IMR-90 (cell line): ENCODE measurements around the gene HNRNPR. TPM values are rescaled to one million over a fixed set of nuclear protein-coding genes. Genes with fewer than 3 reads are reported as not detected.
"Not testable (repeated sequence)": the region's sequence is repeated elsewhere in the genome, so short reads cannot be mapped to it uniquely, and the experiment has no call there.

Source experiments
- ATAC-seq: fragments of 200-7000 bp; cut with Tn5 transposase; 2 replicates; pipeline ENCODE4 v1.9.1; 2020; ENCODE audit warnings: low read depth, mild to moderate bottlenecking, moderate library complexity
- BruUV-seq: library from RNA; stranded (reverse); fragments of 400-500 nt; replicated peaks from 2 replicates; lab custom pipeline; 2021; lab: Mats Ljungman, UMichigan
- CTCF ChIA-PET: fragments of 300-600 bp; formaldehyde crosslinking; extraction: SDS; loops from one replicate; lab custom pipeline; 2021; ENCODE audit warnings: antibody characterized with exemption; lab: Yijun Ruan, JAX
- POLR2A ChIA-PET: fragments of 300-600 bp; sonication (Branson Sonifier 250); formaldehyde crosslinking; loops from one replicate; lab custom pipeline; 2022; ENCODE audit warnings: antibody characterized with exemption; ENCODE audit not compliant: unreplicated experiment; lab: Charles Lee
- DNase-seq: peaks from one replicate; pipeline ENCODE4 v3.0.0; 2013
- H2AFZ ChIP-seq: replicated peaks from 2 replicates; pipeline ENCODE3; 2013; ENCODE audit warnings: low read length, mild to moderate bottlenecking; ENCODE audit not compliant: poor library complexity
- H2AK5ac ChIP-seq: 2 replicates; pipeline ENCODE4 v1.6.1; 2013; ENCODE audit warnings: low read depth, low read length, inconsistent platforms
- H2AK9ac ChIP-seq: replicated peaks from 2 replicates; pipeline ENCODE3; 2013; ENCODE audit warnings: mild to moderate bottlenecking, low read depth, low read length, moderate library complexity; ENCODE audit not compliant: poor library complexity
- H2BK120ac ChIP-seq: 2 replicates; pipeline ENCODE4 v1.6.1; 2013; ENCODE audit warnings: low read depth, low read length, inconsistent platforms
- H2BK15ac ChIP-seq: 3 replicates; pipeline ENCODE4 v1.6.1; 2013; ENCODE audit warnings: low read depth, low read length, inconsistent platforms
- H2BK20ac ChIP-seq: 2 replicates; pipeline ENCODE4 v1.6.1; 2013; ENCODE audit warnings: low read depth, mild to moderate bottlenecking, inconsistent platforms, low read length, moderate library complexity
- H2BK5ac ChIP-seq: 2 replicates; pipeline ENCODE4 v1.6.1; 2013; ENCODE audit warnings: mild to moderate bottlenecking, low read depth, low read length, inconsistent platforms; ENCODE audit not compliant: poor library complexity, severe bottlenecking
- H3K14ac ChIP-seq: replicated peaks from 2 replicates; pipeline ENCODE4 v1.6.1; 2013; ENCODE audit warnings: low read depth, low read length, inconsistent platforms
- H3K18ac ChIP-seq: 2 replicates; pipeline ENCODE4 v1.6.1; 2013; ENCODE audit warnings: low read depth, low read length, control low read depth
- H3K23ac ChIP-seq: 2 replicates; pipeline ENCODE4 v1.6.1; 2013; ENCODE audit warnings: low read depth, low read length, inconsistent platforms
- H3K27ac ChIP-seq: 2 replicates; pipeline ENCODE4 v1.5.1; 2013; ENCODE audit warnings: mild to moderate bottlenecking, control low read depth, low read length; ENCODE audit not compliant: insufficient read depth
- H3K27me3 ChIP-seq: 2 replicates; pipeline ENCODE4 v1.6.1; 2013; ENCODE audit warnings: low read length; ENCODE audit not compliant: control insufficient read depth, insufficient read depth
- H3K36me3 ChIP-seq: 2 replicates; pipeline ENCODE4 v1.6.1; 2013; ENCODE audit warnings: low read length, mixed read lengths; ENCODE audit not compliant: control insufficient read depth, insufficient read depth
- H3K4ac ChIP-seq: 2 replicates; pipeline ENCODE4 v1.6.1; 2013; ENCODE audit warnings: low read depth, low read length, inconsistent platforms
- H3K4me1 ChIP-seq: 2 replicates; pipeline ENCODE4 v1.6.1; 2013; ENCODE audit warnings: low read length, mixed read lengths; ENCODE audit not compliant: control insufficient read depth, insufficient read depth
- H3K4me2 ChIP-seq: 2 replicates; pipeline ENCODE4 v1.6.1; 2013; ENCODE audit warnings: low read depth, mild to moderate bottlenecking, control low read depth, low read length, moderate library complexity
- H3K4me3 ChIP-seq: 2 replicates; pipeline ENCODE4 v1.5.1; 2013; ENCODE audit warnings: low read depth, mild to moderate bottlenecking, control low read depth, low read length, moderate library complexity; ENCODE audit not compliant: insufficient read depth
- H3K56ac ChIP-seq: 2 replicates; pipeline ENCODE4 v1.6.1; 2013; ENCODE audit warnings: low read length, inconsistent platforms; ENCODE audit not compliant: insufficient read depth; ENCODE audit errors: extremely low read depth
- H3K79me1 ChIP-seq, 2 experiments: 2 replicates each; pipeline ENCODE4 v1.6.1; 2013; ENCODE audit warnings: low read length in 2 of 2, inconsistent platforms in 1 of 2, low read depth in 1 of 2
- H3K9ac ChIP-seq: 2 replicates; pipeline ENCODE4 v1.6.1; 2013; ENCODE audit warnings: low read depth, low read length, control low read depth
- H3K9me1 ChIP-seq: 2 replicates; pipeline ENCODE4 v1.6.1; 2013; ENCODE audit warnings: low read length, inconsistent platforms; ENCODE audit not compliant: insufficient read depth
- H3K9me3 ChIP-seq: 2 replicates; pipeline ENCODE4 v1.6.1; 2013; ENCODE audit warnings: low read length; ENCODE audit not compliant: control insufficient read depth, insufficient read depth
- H4K20me1 ChIP-seq: 2 replicates; pipeline ENCODE4 v1.6.1; 2013; ENCODE audit warnings: low read length, inconsistent platforms; ENCODE audit not compliant: insufficient read depth
- H4K5ac ChIP-seq: 2 replicates; pipeline ENCODE4 v1.6.1; 2013; ENCODE audit warnings: mild to moderate bottlenecking, low read depth, low read length, control low read depth
- H4K8ac ChIP-seq, 2 experiments: 2 replicates each; pipeline ENCODE4 v1.6.1; 2013; ENCODE audit warnings: low read depth in 2 of 2, low read length in 2 of 2, control low read depth in 1 of 2, inconsistent platforms in 1 of 2
- H4K91ac ChIP-seq: 2 replicates; pipeline ENCODE4 v1.6.1; 2013; ENCODE audit warnings: low read depth, low read length, inconsistent platforms; ENCODE audit not compliant: insufficient read depth
- WGBS, 2 experiments: methylation state at CpG; one replicate each; pipeline versions ENCODE4 v1.1.5 to v1.1.7; 2013; ENCODE audit warnings: missing lambda C conversion rate in 2 of 2; ENCODE audit not compliant: insufficient read length in 1 of 2; ENCODE audit errors: extremely low coverage in 2 of 2; 5-methylcytosine and 5-hydroxymethylcytosine counted together
- dilution Hi-C: fragments of 300-500 bp; cut with HindIII; formaldehyde crosslinking; loops from one replicate; pipeline ENCODE4 v1.14.3; 2018; ENCODE audit warnings: low sequenced_read_pairs; ENCODE audit not compliant: unreplicated experiment
- in situ Hi-C: fragments of 300-500 bp; cut with MboI; formaldehyde crosslinking; loops from 3 replicates; pipeline ENCODE4 v1.14.3; 2019; ENCODE audit warnings: low sequenced_read_pairs, inconsistent platforms, mixed read lengths
- intact Hi-C: fragments of 100-400 bp; cut with micrococcal nuclease; formaldehyde crosslinking; loops from 2 replicates; pipeline ENCODE4 v1.10.0; 2022
- polyA plus RNA-seq, 3 experiments: library from polyadenylated mRNA; depleted of rRNA; stranded (reverse); fragments of >200 nt; gene quantifications; 2 replicates each; pipeline ENCODE4 v1.2.3, GENCODE V29; 2012; ENCODE audit warnings: low replicate concordance in 1 of 3
- total RNA-seq: library from RNA; depleted of rRNA; stranded (reverse); fragments of >200 nt; gene quantifications from 2 replicates; pipeline ENCODE4 v1.2.3, GENCODE V29; 2012

HNRNPR gene
- total and polyA plus RNA-seq, 2 of the 4 experiments (the other 2 are of a cell fraction): 99.7 to 111 TPM

- POLR2A ChIA-PET, H2AK9ac ChIP-seq, H4K91ac ChIP-seq, H2AFZ ChIP-seq, H3K4me3 ChIP-seq, H3K9ac ChIP-seq, CTCF ChIA-PET, H4K5ac ChIP-seq, H4K20me1 ChIP-seq, intact Hi-C loops, H3K56ac ChIP-seq, H3K79me1 ChIP-seq, H2BK120ac ChIP-seq, H3K18ac ChIP-seq, H4K8ac ChIP-seq, H3K4me1 ChIP-seq, H3K14ac ChIP-seq, H3K36me3 ChIP-seq, H3K27ac ChIP-seq, in situ Hi-C loops, H3K4ac ChIP-seq, BruUV-seq, H3K27me3 ChIP-seq, H2BK5ac ChIP-seq, H2BK20ac ChIP-seq, dilution Hi-C loops, ATAC-seq, H2AK5ac ChIP-seq, DNase-seq, H2BK15ac ChIP-seq, H3K23ac ChIP-seq, H3K9me3 ChIP-seq, H3K4me2 ChIP-seq: not testable (repeated sequence)
- WGBS, 2 experiments: no CpG with 5 or more reads among the region's 4 CpGs
- peaks cover 19% of the 10 kb centered on the region for H3K9me1 ChIP-seq
These were observed 36.2 kb upstream of the HNRNPR start for GRCh38 chr1:23380236-23380635.
